Panc1 (cell line): ENCODE data around the gene RNF208. TPM values are rescaled to one million over a fixed set of nuclear protein-coding genes. Genes with fewer than 3 reads are reported as not detected.

Experiments used
- ATAC-seq: fragments of 200-7000 bp; cut with Tn5 transposase; 2 replicates; pipeline ENCODE4 v1.9.1; 2020; ENCODE audit warnings: mild to moderate bottlenecking, moderate library complexity
- BruUV-seq: library from RNA; stranded (reverse); fragments of 400-500 nt; replicated peaks from 2 replicates; lab custom pipeline; 2021; lab: Mats Ljungman, UMichigan
- CTCF ChIA-PET: fragments of 300-600 bp; sonication (Branson Sonifier 250); formaldehyde crosslinking; loops from one replicate; lab custom pipeline; 2022; ENCODE audit warnings: antibody characterized with exemption; lab: Charles Lee
- POLR2A ChIA-PET: fragments of 300-600 bp; sonication (Branson Sonifier 250); formaldehyde crosslinking; loops from one replicate; lab custom pipeline; 2022; ENCODE audit warnings: antibody characterized with exemption; lab: Charles Lee
- DNase-seq: peaks from one replicate; pipeline ENCODE4 v3.0.0-alpha.2; 2010; ENCODE audit warnings: low read depth, low spot score
- H3K27ac ChIP-seq: 2 replicates; pipeline ENCODE4 v1.5.1; 2011; ENCODE audit warnings: mild to moderate bottlenecking, low read length, inconsistent platforms
- H3K27me3 ChIP-seq: fragments of 200-500 bp; sonication (Bioruptor generic); 2 replicates; pipeline ENCODE4 v1.6.0; 2014; ENCODE audit warnings: low read length, inconsistent platforms; ENCODE audit not compliant: control insufficient read depth, insufficient read depth
- H3K36me3 ChIP-seq: fragments of 200-500 bp; sonication (Bioruptor generic); 2 replicates; pipeline ENCODE4 v1.5.1; 2014; ENCODE audit warnings: inconsistent platforms, mild to moderate bottlenecking, low read length, moderate library complexity; ENCODE audit not compliant: control insufficient read depth, insufficient read depth
- H3K4me1 ChIP-seq: 2 replicates; pipeline ENCODE4 v1.5.1; 2011; ENCODE audit warnings: inconsistent platforms, mild to moderate bottlenecking, low read length, moderate library complexity; ENCODE audit not compliant: control insufficient read depth, insufficient read depth
- H3K4me3 ChIP-seq, 2 experiments: 2 replicates each; pipeline ENCODE4 v1.5.1; 2011 to 2012; ENCODE audit warnings: low read depth in 2 of 2, low read length in 2 of 2, mild to moderate bottlenecking in 2 of 2, inconsistent platforms in 1 of 2, moderate library complexity in 1 of 2
- H3K9me3 ChIP-seq: fragments of 200-500 bp; sonication (Bioruptor generic); 2 replicates; pipeline ENCODE4 v1.5.1; 2014; ENCODE audit warnings: low read depth, mild to moderate bottlenecking, inconsistent platforms, low read length, moderate library complexity; ENCODE audit not compliant: control insufficient read depth, insufficient read depth
- CTCF ChIP-seq: fragments of 450-650 bp; IDR thresholded peaks from 2 replicates; pipeline ENCODE4 v1.5.1; 2017; ENCODE audit warnings: mild to moderate bottlenecking
- POLR2AphosphoS5 ChIP-seq: IDR thresholded peaks from 2 replicates; pipeline ENCODE4 v1.6.1; 2012; ENCODE audit warnings: mild to moderate bottlenecking, low read depth, low read length, moderate library complexity
- REST ChIP-seq, 2 experiments: IDR thresholded peaks; 2 replicates each; pipeline ENCODE4 v1.6.1; 2011 to 2012; ENCODE audit warnings: low read depth in 2 of 2, control low read depth in 1 of 2, low read length in 1 of 2, mild to moderate bottlenecking in 1 of 2, moderate library complexity in 1 of 2; ENCODE audit not compliant: insufficient read depth in 1 of 2
- SIN3A ChIP-seq: IDR thresholded peaks from 2 replicates; pipeline ENCODE4 v1.6.1; 2012; ENCODE audit warnings: low read depth, mild to moderate bottlenecking, low read length, moderate library complexity, borderline replicate concordance; ENCODE audit not compliant: insufficient read depth
- TCF7L2 ChIP-seq: IDR thresholded peaks from 2 replicates; pipeline ENCODE4 v1.6.1; 2011; ENCODE audit warnings: mild to moderate bottlenecking, low read depth, low read length, inconsistent platforms
- in situ Hi-C: cut with HindIII; loops from 2 replicates; pipeline ENCODE4 v1.10.0; 2016; ENCODE audit warnings: low sequenced_read_pairs, low pct_unique_long_range_greater_than_20kb
- intact Hi-C: fragments of 100-400 bp; cut with micrococcal nuclease; formaldehyde crosslinking; loops from one replicate; pipeline ENCODE4 v1.10.0; 2022; ENCODE audit not compliant: unreplicated experiment
- total RNA-seq: library from RNA; stranded (reverse); gene quantifications from one replicate; pipeline ENCODE4 v1.2.1, GENCODE V29; 2021; ENCODE audit not compliant: unreplicated experiment

Gene RNF208
- total RNA-seq, 1 experiment from 2014 or later: 11.5 TPM

- ATAC-seq (no peak), DNase-seq (no peak)
- Histone ChIP-seq H3K27me3 (no peaks in the 10 kb centered on the region), H3K36me3 (no peaks in the 10 kb centered on the region), H3K4me1 (peaks cover 3% of the 10 kb centered on the region), H3K9me3 (no peaks in the 10 kb centered on the region), H3K27ac (no peak overlapping the region), H3K4me3 (no peak overlapping the region)
- ChIA-PET CTCF (interaction anchor here (0.8 kb wide), 1 partner anchor 14 kb away, joined by 4 read pairs; no protein-coding TSS in a partner anchor), POLR2A (no interaction called here)
- TF ChIP-seq TCF7L2: no peak
- no peak for TF ChIP-seq POLR2AphosphoS5
- TF ChIP-seq REST (IDR thresholded peaks at IDR 0.05; ENCODE audit: insufficient read depth in 1 of 2, low read depth in 2 of 2, low read length in 1 of 2): no peak
- no peak for TF ChIP-seq SIN3A
- TF ChIP-seq CTCF: no peak
- no TSS peak for BruUV-seq
- intact Hi-C loops (no loop called here), in situ Hi-C loops (no loop called here)
Observed at GRCh38 chr9:137181680-137182079, 40.4 kb downstream of the RNF208 start.

- in situ Hi-C loops: no loop called here
- no TSS peak for BruUV-seq
- intact Hi-C loops: no loop called here
- Histone ChIP-seq H3K36me3 (no peaks in the 10 kb centered on the region), H3K27me3 (no peaks in the 10 kb centered on the region), H3K4me3 (no peak overlapping the region), H3K27ac (no peak overlapping the region), H3K9me3 (no peaks in the 10 kb centered on the region), H3K4me1 (no peaks in the 10 kb centered on the region)
- TF ChIP-seq REST (IDR thresholded peaks at IDR 0.05; ENCODE audit: insufficient read depth in 1 of 2, low read depth in 2 of 2, low read length in 1 of 2) (no peak), CTCF (no peak), POLR2AphosphoS5 (no peak), SIN3A (no peak), TCF7L2 (no peak)
- CTCF ChIA-PET: no interaction called here
- POLR2A ChIA-PET: no interaction called here
- ATAC-seq (no peak), DNase-seq (no peak)
Observed at GRCh38 chr9:137180491-137180890, 41.5 kb downstream of the RNF208 start.
